Activated CD4-positive, alpha-beta T cell treated with anti-CD3 and anti-CD28 coated beads, Interleukin-2, Interleukin-6, amounts not matched to agents 100 ng/mL and 50 ng/mL, durations not matched to agents 16 hours and 8 hours (primary cell): Measurements from ENCODE around the gene GJA5.

Source experiments
- DNase-seq: peaks from one replicate; pipeline ENCODE4 v3.0.0-alpha.2; 2020

The GJA5 gene

DNA sequence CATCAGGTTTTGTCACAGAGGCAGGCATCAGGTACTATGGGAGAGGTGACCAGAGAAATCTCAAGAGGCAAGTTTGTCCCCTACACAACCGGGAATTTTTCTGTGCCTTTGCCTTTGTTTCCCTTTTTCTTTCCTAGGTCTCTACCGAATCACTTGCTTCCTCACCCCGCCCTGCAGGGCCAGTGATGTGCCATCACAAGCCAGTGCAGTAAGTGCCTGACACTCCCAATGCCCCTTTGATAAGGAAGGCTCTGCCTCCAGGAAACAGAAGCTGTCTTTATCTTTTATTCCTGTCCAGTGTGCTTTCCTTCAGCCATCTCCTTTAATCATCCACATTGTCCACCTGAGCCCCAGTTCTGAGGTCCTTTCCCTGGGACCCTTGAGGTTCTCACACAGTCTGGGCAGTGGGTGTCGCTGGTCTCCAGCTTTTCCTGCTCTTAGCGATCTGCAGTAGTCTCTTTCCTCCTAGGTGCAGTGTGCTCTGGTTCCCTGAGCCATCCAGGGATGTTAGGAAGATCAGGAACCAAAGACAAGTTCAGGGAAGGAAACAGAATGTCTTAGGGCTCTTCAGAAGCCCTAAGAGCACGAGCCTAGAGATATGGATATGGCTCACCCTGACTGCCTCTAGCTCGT is 36.6 kb downstream of the GJA5 start:
- no peak for DNase-seq

- DNase-seq = no peak
Measured at GRCh38 chr1:147722124-147722523, 38.3 kb downstream of the GJA5 start.

DNA sequence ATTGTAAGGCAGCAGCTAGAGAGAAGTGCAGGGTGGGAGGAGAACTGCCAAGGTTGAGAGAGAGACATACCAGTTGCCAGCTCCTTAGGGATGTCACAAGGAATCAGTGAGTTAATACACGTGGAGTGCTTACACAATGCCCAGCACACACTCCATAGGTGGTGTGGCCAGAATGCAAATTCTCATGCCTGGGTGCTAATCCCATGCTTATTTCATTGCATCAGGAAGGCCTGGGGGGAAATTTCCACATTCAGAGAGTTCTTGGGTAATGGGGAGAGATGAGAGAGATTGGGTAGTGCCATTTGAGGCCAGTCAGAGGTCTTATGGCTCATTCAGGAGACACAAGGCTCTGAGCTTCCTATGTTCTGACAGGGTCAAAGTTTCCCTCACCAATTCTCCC is 38.7 kb downstream of the GJA5 start:
- no peak for DNase-seq

GRCh38 chr1:147720557-147720956 is 39.8 kb downstream of the GJA5 start:
- no peak for DNase-seq

GRCh38 chr1:147719711-147720225 is 40.6 kb downstream of the GJA5 start:
- no peak for DNase-seq

GRCh38 chr1:147719029-147719698 is 41.2 kb downstream of the GJA5 start:
- no peak for DNase-seq

- DNase-seq = no peak
Measured at GRCh38 chr1:147717706-147718097, 42.7 kb downstream of the GJA5 start.

DNA sequence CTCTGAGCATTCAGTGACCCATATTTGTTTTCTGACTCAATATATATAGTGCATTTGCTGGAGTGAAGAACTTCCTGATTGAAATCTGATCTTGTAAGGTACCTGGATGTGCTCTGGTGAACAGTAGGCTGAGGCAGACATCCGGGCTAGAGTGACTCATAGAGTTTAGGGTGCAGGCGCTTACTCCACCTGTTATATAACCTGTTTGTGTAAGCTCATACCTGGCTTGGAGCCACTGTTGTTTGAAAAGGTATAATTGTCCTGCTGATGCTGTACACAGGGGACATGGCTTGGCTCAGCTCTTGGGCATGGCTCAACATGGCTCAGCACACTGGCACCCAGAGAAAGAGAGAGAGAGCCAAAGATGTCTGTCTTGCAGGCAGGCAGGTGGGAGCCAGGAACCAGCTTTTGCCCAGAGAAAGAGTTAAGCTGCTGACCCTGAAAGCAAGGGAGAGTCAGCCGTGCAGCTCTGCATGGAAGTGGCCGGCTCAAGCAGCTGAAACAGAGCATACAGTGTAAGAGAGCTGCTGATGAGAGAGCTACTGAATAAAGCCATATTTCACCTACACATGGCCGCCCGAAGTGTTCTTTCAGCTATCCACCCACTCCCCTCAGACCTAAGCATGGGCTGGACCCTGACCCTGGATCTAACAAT is 43.2 kb downstream of the GJA5 start:
- DNase-seq = no peak

GRCh38 chr1:147712605-147713004 is 47.8 kb downstream of the GJA5 start:
- no peak for DNase-seq
